GM12878 (cell line): ENCODE data around the gene BPTF. TPM values are rescaled to one million over a fixed set of nuclear protein-coding genes. Genes with fewer than 3 reads are reported as not detected.

Experiments
- ATAC-seq: fragments of 200-7000 bp; cut with Tn5 transposase; 3 replicates; pipeline ENCODE4 v1.9.1; 2020; ENCODE audit warnings: mild to moderate bottlenecking, moderate library complexity
- BruUV-seq: library from RNA; stranded (reverse); fragments of 400-500 nt; replicated peaks from 2 replicates; lab custom pipeline; 2021; lab: Mats Ljungman, UMichigan
- CTCF ChIA-PET: fragments of 300-600 bp; sonication (Branson Sonifier 250); formaldehyde crosslinking; extraction: SDS; loops from one replicate; lab custom pipeline; 2021; ENCODE audit warnings: inconsistent platforms; lab: Yijun Ruan, JAX
- POLR2A ChIA-PET: fragments of 350-600 bp; formaldehyde crosslinking; extraction: SDS; loops from one replicate; lab custom pipeline; 2021; ENCODE audit warnings: inconsistent platforms; lab: Charles Lee
- RAD21 ChIA-PET: fragments of 300-600 bp; sonication (Branson Sonifier 250); formaldehyde crosslinking; loops from one replicate; lab custom pipeline; 2023; ENCODE audit warnings: antibody characterized with exemption; ENCODE audit not compliant: unreplicated experiment; lab: Charles Lee
- SMC1A ChIA-PET: fragments of 300-600 bp; sonication (Branson Sonifier 250); formaldehyde crosslinking; loops from one replicate; lab custom pipeline; 2023; ENCODE audit not compliant: unreplicated experiment, uncharacterized antibody; lab: Charles Lee
- DNase-seq: peaks from one replicate; pipeline ENCODE4 v3.0.0-alpha.2; 2011; ENCODE audit warnings: low read depth, low spot score
- FAIRE-seq: peaks from 3 replicates; lab custom pipeline; 2011; peaks lifted over from hg19 to GRCh38; lab: Jason Lieb, UNC
- H2AFZ ChIP-seq: 2 replicates; pipeline ENCODE4 v1.6.0; 2011; ENCODE audit warnings: low read depth, low read length, control low read depth; ENCODE audit not compliant: control insufficient read depth
- H3K27ac ChIP-seq: 2 replicates; pipeline ENCODE4 v1.5.1; 2011; ENCODE audit warnings: control low read depth; ENCODE audit not compliant: control insufficient read depth, insufficient read depth
- H3K27me3 ChIP-seq, 2 experiments: replicated peaks in 1 of 2; 2 replicates each; pipeline versions ENCODE4 v1.6.0 to v1.6.1; 2011; ENCODE audit warnings: low read length in 1 of 2; ENCODE audit not compliant: control insufficient read depth in 2 of 2, insufficient read depth in 2 of 2
- H3K36me3 ChIP-seq, 2 experiments: 2 replicates each; pipeline ENCODE4 v1.5.1; 2011; ENCODE audit warnings: low read length in 1 of 2; ENCODE audit not compliant: control insufficient read depth in 2 of 2, insufficient read depth in 2 of 2
- H3K4me1 ChIP-seq: 2 replicates; pipeline ENCODE4 v1.6.1; 2011; ENCODE audit warnings: mild to moderate bottlenecking, low read length, moderate library complexity, mixed read lengths; ENCODE audit not compliant: control insufficient read depth, insufficient read depth
- H3K4me2 ChIP-seq: 2 replicates; pipeline ENCODE4 v1.6.0; 2011; ENCODE audit warnings: control low read depth; ENCODE audit not compliant: control insufficient read depth, insufficient read depth
- H3K4me3 ChIP-seq: fragments of 200-600 bp; sonication (generic); 2 replicates; pipeline ENCODE4 v1.5.1; 2016
- H3K79me2 ChIP-seq: 2 replicates; pipeline ENCODE4 v1.6.0; 2011; ENCODE audit warnings: low read length; ENCODE audit not compliant: control insufficient read depth, insufficient read depth
- H3K9ac ChIP-seq: 2 replicates; pipeline ENCODE4 v1.8.0; 2011; ENCODE audit warnings: low read length, control low read depth, mixed read lengths; ENCODE audit not compliant: control insufficient read depth, insufficient read depth
- H3K9me3 ChIP-seq: replicated peaks from 3 replicates; pipeline ENCODE4 v1.5.1; 2011; ENCODE audit warnings: mild to moderate bottlenecking, low read length; ENCODE audit not compliant: control insufficient read depth, insufficient read depth
- H4K20me1 ChIP-seq: 2 replicates; pipeline ENCODE4 v1.6.0; 2011; ENCODE audit not compliant: control insufficient read depth, insufficient read depth
- E2F8 ChIP-seq: fragments of 450-650 bp; IDR thresholded peaks from 2 replicates; pipeline ENCODE4 v1.6.1; 2018; ENCODE audit warnings: mild to moderate bottlenecking, low read depth, moderate library complexity; ENCODE audit not compliant: partially characterized antibody
- FOXK2 ChIP-seq: fragments of 450-650 bp; IDR thresholded peaks from 2 replicates; pipeline ENCODE4 v1.6.1; 2017; ENCODE audit warnings: mild to moderate bottlenecking, moderate library complexity
- KDM1A ChIP-seq: fragments of 200-600 bp; sonication (generic); IDR thresholded peaks from 2 replicates; pipeline ENCODE4 v1.6.1; 2016; ENCODE audit warnings: borderline replicate concordance
- KLF5 ChIP-seq: fragments of 450-650 bp; IDR thresholded peaks from 2 replicates; pipeline ENCODE4 v1.6.1; 2014; ENCODE audit warnings: mild to moderate bottlenecking; ENCODE audit not compliant: partially characterized antibody
- SKIL ChIP-seq: fragments of 450-650 bp; IDR thresholded peaks from 2 replicates; pipeline ENCODE4 v1.6.1; 2017; ENCODE audit warnings: mild to moderate bottlenecking, low read depth, inconsistent platforms; ENCODE audit not compliant: poor library complexity, severe bottlenecking
- TCF3 ChIP-seq: IDR thresholded peaks from 2 replicates; pipeline ENCODE4 v1.6.1; 2012; ENCODE audit warnings: low read depth, mild to moderate bottlenecking, low read length, borderline replicate concordance; ENCODE audit not compliant: insufficient read depth
- ZBTB11 ChIP-seq: fragments of 450-650 bp; formaldehyde crosslinking; IDR thresholded peaks from 2 replicates; pipeline ENCODE4 v1.5.0; 2022; ENCODE audit warnings: mild to moderate bottlenecking, missing genetic modification characterization
- WGBS: methylation state at CpG from one replicate; pipeline ENCODE4 v1.1.6; 2016; ENCODE audit warnings: low lambda C conversion rate; ENCODE audit not compliant: insufficient replicate concordance, insufficient coverage; ENCODE audit errors: missing lambda C conversion rate; 5-methylcytosine and 5-hydroxymethylcytosine counted together
- in situ Hi-C: fragments of 300-500 bp; cut with MboI; formaldehyde crosslinking; loops from 9 replicates; pipeline ENCODE4 v1.14.3; 2018; ENCODE audit warnings: mixed read lengths
- intact Hi-C: fragments of 100-400 bp; cut with micrococcal nuclease; formaldehyde crosslinking; loops from one replicate; pipeline ENCODE4 v1.14.2; 2022; ENCODE audit not compliant: unreplicated experiment
- polyA plus RNA-seq, 11 experiments: library from polyadenylated mRNA; depleted of rRNA in 4 of 11; unstranded in 6 of 11; stranded (reverse) in 5 of 11; fragments of >200 nt; fragmentation: Nextera tagmentation in 4 of 11; fragmentation: Illumina TruSeq in 1 of 11; extraction: Ambion mirVana in 4 of 11; extraction: Trizol in 1 of 11; gene quantifications; 1 replicate in 1 of 11; 2 replicates in 10 of 11; pipeline versions ENCODE4 v1.2.1 to v1.2.3, GENCODE V29; 2011 to 2016; ENCODE audit warnings: inconsistent platforms in 2 of 11, missing spikeins in 2 of 11, low read depth in 1 of 11
- total RNA-seq, 4 experiments: library from RNA; depleted of rRNA in 3 of 4; stranded (reverse); fragments of >200 nt in 3 of 4; fragmentation: Illumina TruSeq in 1 of 4; extraction: Trizol in 1 of 4; gene quantifications; 2 replicates each; pipeline versions ENCODE4 v1.2.1 to v1.2.3, GENCODE V29; 2013 to 2021

The BPTF gene
- total and polyA plus RNA-seq, 10 of the 15 experiments (the other 5 are each of a cell fraction or from before 2014, with no cell fraction given), result 19.4 to 78.3 (median 44.8) TPM

- no peak for TF ChIP-seq E2F8
- no peak for TF ChIP-seq KLF5
Observed at GRCh38 chr17:67950945-67951344, 125.6 kb downstream of the BPTF start (continued).

GRCh38 chr17:67959510-67959909 is 134.2 kb downstream of the BPTF start:
- DNase-seq, result no peak
- no TSS peak for BruUV-seq
- Histone ChIP-seq H3K4me3 (no peak overlapping the region), H3K79me2 (no peaks in the 10 kb centered on the region), H2AFZ (no peak overlapping the region), H3K36me3 (peaks cover 2 to 4% of the 10 kb centered on the region in 2 experiments; a peak in 3 of 4 replicates), H3K9me3 (no peaks in the 10 kb centered on the region), H3K27me3 (no peaks in the 10 kb centered on the region), H4K20me1 (no peaks in the 10 kb centered on the region), H3K9ac (no peak overlapping the region), H3K4me2 (no peak overlapping the region), H3K4me1 (no peaks in the 10 kb centered on the region), H3K27ac (no peak overlapping the region)
- no peak for FAIRE-seq
- intact Hi-C loops (no loop called here), in situ Hi-C loops (no loop called here)
- TF ChIP-seq TCF3 (no peak), FOXK2 (no peak), KDM1A (no peak), ZBTB11 (no peak), KLF5 (no peak), SKIL (no peak)
- ChIA-PET SMC1A (interaction anchor here (0.6 to 1.2 kb wide), 5 partner anchors 8 to 160 kb away, joined by 3 to 6 read pairs (median 3); no protein-coding TSS in a partner anchor), CTCF (interaction anchor here (1.2 to 1.9 kb wide), 8 partner anchors 10 to 350 kb away, joined by 3 to 7 read pairs (median 4); partner anchors contain the start of gene BPTF), RAD21 (interaction anchor here (0.6 kb wide), 1 partner anchor 141 kb away, joined by 3 read pairs; no protein-coding TSS in a partner anchor), POLR2A (interaction anchor here (1.3 kb wide), 1 partner anchor 121 kb away, joined by 3 read pairs; no protein-coding TSS in a partner anchor)
- ATAC-seq, result no peak
- 89% methylated on average over 3 of the region's 3 CpGs for WGBS
